NCI-H460 (cell line): ENCODE data around the gene CADM1. TPM values are rescaled to one million over a fixed set of nuclear protein-coding genes. Genes with fewer than 3 reads are reported as not detected.

Experiments
- DNase-seq: peaks from one replicate; pipeline ENCODE4 v3.0.0-alpha.2; 2016; ENCODE audit warnings: low read depth; ENCODE audit errors: extremely low read depth
- total RNA-seq: library from RNA; depleted of rRNA; stranded (reverse); fragments of >200 nt; shearing (Covaris generic); gene quantifications from 2 replicates; pipeline ENCODE4 v1.2.3, GENCODE V29; 2014

CADM1 gene
- total RNA-seq, 1 experiment from 2014 or later: 0.35 TPM

GRCh38 chr11:115409116-115409670 lies 95.0 kb downstream of the CADM1 start:
- no peak for DNase-seq

GRCh38 chr11:115408036-115408921 lies 95.9 kb downstream of the CADM1 start:
- no peak for DNase-seq

GRCh38 chr11:115407496-115407895 lies 96.7 kb downstream of the CADM1 start:
- DNase-seq: no peak

GRCh38 chr11:115406404-115406803 lies 97.8 kb downstream of the CADM1 start:
- no peak for DNase-seq

GRCh38 chr11:115398333-115399080 lies 105.7 kb downstream of the CADM1 start:
- DNase-seq: no peak

GRCh38 chr11:115396533-115396932 lies 107.7 kb downstream of the CADM1 start:
- no peak for DNase-seq

- no peak for DNase-seq
Observed at GRCh38 chr11:115393950-115394349, 110.3 kb downstream of the CADM1 start.

GRCh38 chr11:115391598-115391997 lies 112.6 kb downstream of the CADM1 start:
- DNase-seq: no peak

- no peak for DNase-seq
Observed at GRCh38 chr11:115391160-115391559, 113.1 kb downstream of the CADM1 start.

- no peak for DNase-seq
Observed at GRCh38 chr11:115390441-115390840, 113.8 kb downstream of the CADM1 start.

GRCh38 chr11:115389790-115390189 lies 114.4 kb downstream of the CADM1 start:
- no peak for DNase-seq

- DNase-seq: no peak
Observed at GRCh38 chr11:115385226-115385625, 119.0 kb downstream of the CADM1 start.

- no peak for DNase-seq
Observed at GRCh38 chr11:115384236-115384635, 120.0 kb downstream of the CADM1 start.

- DNase-seq: no peak
Observed at GRCh38 chr11:115383431-115383830, 120.8 kb downstream of the CADM1 start.

- no peak for DNase-seq
Observed at GRCh38 chr11:115379528-115379927, 124.7 kb downstream of the CADM1 start.

GRCh38 chr11:115378557-115378956 lies 125.7 kb downstream of the CADM1 start:
- DNase-seq: no peak

GRCh38 chr11:115377882-115378296 lies 126.3 kb downstream of the CADM1 start:
- DNase-seq: no peak

- no peak for DNase-seq
Observed at GRCh38 chr11:115368616-115369015, 135.6 kb downstream of the CADM1 start.

- DNase-seq: no peak
Observed at GRCh38 chr11:115366826-115367225, 137.4 kb downstream of the CADM1 start.

- DNase-seq: no peak
Observed at GRCh38 chr11:115365907-115366306, 138.3 kb downstream of the CADM1 start.

- DNase-seq: no peak
Observed at GRCh38 chr11:115364896-115365295, 139.3 kb downstream of the CADM1 start.
